Liver (tissue), 9 donors: Measurements from ENCODE around the gene EBF4. TPM values are rescaled to one million over a fixed set of nuclear protein-coding genes. Genes with fewer than 3 reads are reported as not detected.

Experiments
- DNase-seq: peaks from one replicate; pipeline ENCODE4 v3.0.0-alpha.2; 2017; ENCODE audit warnings: low spot score
- H3K27ac ChIP-seq, 2 donors: one replicate each; pipeline ENCODE4 v1.7.0; 2013; ENCODE audit warnings: inconsistent platforms in 2 of 2, low read length in 2 of 2, control low read depth in 1 of 2, low read depth in 1 of 2, mild to moderate bottlenecking in 1 of 2
- H3K27me3 ChIP-seq, 4 donors: one replicate each; pipeline versions ENCODE4 v1.6.1 to v1.7.0; 2013; ENCODE audit warnings: low read length in 3 of 4, inconsistent platforms in 1 of 4, mild to moderate bottlenecking in 1 of 4, moderate library complexity in 1 of 4; ENCODE audit not compliant: control insufficient read depth in 4 of 4, insufficient read depth in 4 of 4
- H3K36me3 ChIP-seq, 4 donors: one replicate each; pipeline versions ENCODE4 v1.6.1 to v1.7.0; 2013; ENCODE audit warnings: low read length in 3 of 4, mild to moderate bottlenecking in 3 of 4, low read depth in 1 of 4, moderate library complexity in 1 of 4; ENCODE audit not compliant: control insufficient read depth in 4 of 4, insufficient read depth in 3 of 4
- H3K4me1 ChIP-seq, 4 donors: one replicate each; pipeline versions ENCODE4 v1.6.1 to v1.7.0; 2013; ENCODE audit warnings: low read length in 3 of 4, mild to moderate bottlenecking in 3 of 4, moderate library complexity in 1 of 4; ENCODE audit not compliant: control insufficient read depth in 4 of 4, insufficient read depth in 4 of 4
- H3K4me3 ChIP-seq, 3 donors: one replicate each; pipeline versions ENCODE4 v1.6.1 to v1.7.0; 2013; ENCODE audit warnings: low read length in 3 of 3, control low read depth in 1 of 3, low read depth in 1 of 3, mild to moderate bottlenecking in 1 of 3
- H3K9ac ChIP-seq, 2 donors: one replicate each; pipeline ENCODE4 v1.7.0; 2013; ENCODE audit warnings: low read length in 2 of 2, mild to moderate bottlenecking in 2 of 2, moderate library complexity in 2 of 2, control low read depth in 1 of 2, low read depth in 1 of 2
- H3K9me3 ChIP-seq, 4 donors: one replicate each; pipeline versions ENCODE4 v1.6.1 to v1.7.0; 2013; ENCODE audit warnings: low read length in 3 of 4; ENCODE audit not compliant: control insufficient read depth in 4 of 4
- EGR1 ChIP-seq, 2 donors: IDR thresholded peaks; 2 replicates each; pipeline ENCODE4 v1.6.1; 2016 to 2018; ENCODE audit warnings: antibody characterized with exemption in 2 of 2, low read depth in 2 of 2
- FOXA1 ChIP-seq: IDR thresholded peaks from 2 replicates; pipeline ENCODE4 v1.6.1; 2016; ENCODE audit warnings: antibody characterized with exemption
- FOXA2 ChIP-seq: IDR thresholded peaks from 2 replicates; pipeline ENCODE4 v1.6.1; 2016; ENCODE audit warnings: antibody characterized with exemption
- GABPA ChIP-seq, 2 donors: IDR thresholded peaks in 1 of 2; conservative IDR thresholded peaks in 1 of 2; 2 replicates each; pipeline ENCODE4 v1.6.1; 2016; ENCODE audit warnings: antibody characterized with exemption in 2 of 2, mild to moderate bottlenecking in 1 of 2, moderate library complexity in 1 of 2
- JUND ChIP-seq, 2 donors: IDR thresholded peaks; 2 replicates each; pipeline ENCODE4 v1.6.1; 2016; ENCODE audit warnings: antibody characterized with exemption in 2 of 2
- NR2F2 ChIP-seq: IDR thresholded peaks from 2 replicates; pipeline ENCODE4 v1.6.1; 2016; ENCODE audit warnings: antibody characterized with exemption
- RAD21 ChIP-seq, 2 donors: IDR thresholded peaks; 2 replicates each; pipeline ENCODE4 v1.6.1; 2016; ENCODE audit warnings: antibody characterized with exemption in 2 of 2, mild to moderate bottlenecking in 2 of 2
- REST ChIP-seq: IDR thresholded peaks from 2 replicates; pipeline ENCODE4 v1.6.1; 2016; ENCODE audit warnings: antibody characterized with exemption, mild to moderate bottlenecking
- SP1 ChIP-seq: IDR thresholded peaks from 2 replicates; pipeline ENCODE4 v1.6.1; 2018; ENCODE audit warnings: antibody characterized with exemption, mild to moderate bottlenecking
- WGBS: extraction: QIAGEN DNeasy Blood & Tissue Kit; methylation state at CpG from one replicate; pipeline ENCODE4 v1.1.7; 2013; 5-methylcytosine and 5-hydroxymethylcytosine counted together
- polyA plus RNA-seq, 2 donors: library from polyadenylated mRNA; stranded (reverse) in 1 of 2; unstranded in 1 of 2; fragments of 200-250 nt in 1 of 2; fragments of >200 nt in 1 of 2; fragmentation: Nextera tagmentation in 1 of 2; extraction: Ambion mirVana in 1 of 2; gene quantifications; one replicate each; pipeline versions ENCODE4 v1.2.1 to v1.2.3, GENCODE V29; 2013 to 2015
- total RNA-seq, 2 donors: library from RNA; depleted of rRNA; stranded (reverse); fragments of >200 nt; gene quantifications; one replicate each; pipeline ENCODE4 v1.2.3, GENCODE V29; 2014
- donor health status: healthy.
- donor health status: healthy.
- donor health status: healthy.
- donor health status: healthy.
- donor health status: healthy.

The EBF4 gene
- total and polyA plus RNA-seq, 4 donors: 2.3 to 4.0 (median 2.9) TPM

- H3K36me3 ChIP-seq: no peaks in the 10 kb centered on the region
- H3K9ac ChIP-seq: no peak overlapping the region
- no peak overlapping the region for H3K4me3 ChIP-seq
- DNase-seq: no peak
- H3K27me3 ChIP-seq: peaks cover 0 to 3% (median under 1%) of the 10 kb centered on the region in 4 donors
- H3K4me1 ChIP-seq: peaks cover 8 to 24% (median 18%) of the 10 kb centered on the region in 4 donors
- no peaks in the 10 kb centered on the region for H3K9me3 ChIP-seq
- no peak overlapping the region for H3K27ac ChIP-seq
- no peak for TF ChIP-seq FOXA2
- no peak for TF ChIP-seq FOXA1
- TF ChIP-seq EGR1 (IDR thresholded peaks at IDR 0.05; ENCODE audit: low read depth in 2 of 2): no peak
- no peak for TF ChIP-seq REST
- TF ChIP-seq JUND (IDR thresholded peaks at IDR 0.05): no peak
- TF ChIP-seq GABPA (IDR thresholded peaks at IDR 0.05 in 1 of 2, conservative IDR thresholded peaks at IDR 0.05 in 1 of 2): no peak
- WGBS: 25% methylated on average over 30 of the region's 30 CpGs
Observed at GRCh38 chr20:2749951-2750490, 57.4 kb downstream of the EBF4 start.

GRCh38 chr20:2750491-2751251, 58.1 kb downstream of the EBF4 start:
- Histone ChIP-seq H3K36me3 (no peaks in the 10 kb centered on the region), H3K4me3 (peak overlapping the region; percentile 18 to 62 (median 32)), H3K27ac (no peak overlapping the region), H3K9ac (no peak overlapping the region), H3K4me1 (peaks cover 8 to 24% (median 18%) of the 10 kb centered on the region in 4 donors), H3K27me3 (peaks cover 0 to 3% (median under 1%) of the 10 kb centered on the region in 4 donors), H3K9me3 (no peaks in the 10 kb centered on the region)
- WGBS: 3% methylated on average over 34 of the region's 34 CpGs
- no peak for TF ChIP-seq SP1
- TF ChIP-seq FOXA2: no peak
- TF ChIP-seq GABPA (IDR thresholded peaks at IDR 0.05 in 1 of 2, conservative IDR thresholded peaks at IDR 0.05 in 1 of 2): no peak
- TF ChIP-seq NR2F2: peak; percentile 25
- no peak for TF ChIP-seq REST
- TF ChIP-seq RAD21 (IDR thresholded peaks at IDR 0.05): peak in 1 of 2 donors; percentile 10
- TF ChIP-seq FOXA1: no peak
- no peak for DNase-seq
